Uterus (tissue), 2 donors: Measurements from ENCODE around the gene CEP164.

ENCODE experiments used
- CTCF ChIP-seq, 4 experiments: fragments of 200-600 bp in 2 of 4; fragments of 450-650 bp in 2 of 4; sonication (generic) in 2 of 4; IDR thresholded peaks; one replicate each; pipeline ENCODE4 v1.5.1; 2016 to 2019; ENCODE audit warnings: antibody characterized with exemption in 4 of 4, mild to moderate bottlenecking in 2 of 4, moderate library complexity in 1 of 4
- POLR2A ChIP-seq, 2 donors: fragments of 450-650 bp; IDR thresholded peaks; one replicate each; pipeline ENCODE4 v1.6.1; 2016; ENCODE audit warnings: antibody characterized with exemption in 2 of 2, mild to moderate bottlenecking in 1 of 2, moderate library complexity in 1 of 2

GRCh38 chr11:117459979-117460300 is 132.3 kb downstream of the CEP164 start:
- no peak for TF ChIP-seq CTCF (IDR thresholded peaks at IDR 0.05)
- TF ChIP-seq POLR2A (IDR thresholded peaks at IDR 0.05), result no peak
